ENCODE data around the gene TERC.
A peak's percentile ranks its signal among the peaks of the same experiment; 100 is the strongest.

TERC gene

DNA sequence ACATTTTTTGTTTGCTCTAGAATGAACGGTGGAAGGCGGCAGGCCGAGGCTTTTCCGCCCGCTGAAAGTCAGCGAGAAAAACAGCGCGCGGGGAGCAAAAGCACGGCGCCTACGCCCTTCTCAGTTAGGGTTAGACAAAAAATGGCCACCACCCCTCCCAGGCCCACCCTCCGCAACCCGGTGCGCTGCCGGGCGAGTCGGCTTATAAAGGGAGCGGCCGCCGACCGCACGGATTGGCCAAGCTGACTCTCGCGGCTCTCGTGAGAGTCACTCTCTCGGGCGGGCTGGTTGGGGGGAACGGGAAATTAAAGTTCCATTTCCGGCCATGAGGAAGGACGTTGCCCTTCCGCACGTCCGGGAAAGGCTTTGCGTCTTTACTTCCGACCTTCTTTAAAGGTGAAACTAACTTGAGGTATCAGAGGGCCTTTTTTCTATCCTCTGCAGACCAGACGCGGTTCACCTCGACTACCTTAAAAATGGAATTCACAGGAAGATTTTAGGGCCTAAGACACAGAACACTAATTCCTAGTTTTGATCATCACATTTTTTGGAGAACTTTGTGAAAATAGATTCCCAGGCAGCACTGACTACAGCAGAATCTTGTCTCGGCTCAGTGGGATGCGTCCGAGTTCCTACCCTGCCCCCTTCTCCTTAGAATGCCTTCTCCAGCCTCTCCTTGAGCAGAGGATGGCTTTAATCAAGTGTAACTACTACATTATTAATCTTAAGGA lies at the start of gene TERC:
Gene TERC, minus strand, starts transcription at position 179 of the 731 bp plus-strand sequence.
- peak; percentile 87 for DNase-seq

DNA sequence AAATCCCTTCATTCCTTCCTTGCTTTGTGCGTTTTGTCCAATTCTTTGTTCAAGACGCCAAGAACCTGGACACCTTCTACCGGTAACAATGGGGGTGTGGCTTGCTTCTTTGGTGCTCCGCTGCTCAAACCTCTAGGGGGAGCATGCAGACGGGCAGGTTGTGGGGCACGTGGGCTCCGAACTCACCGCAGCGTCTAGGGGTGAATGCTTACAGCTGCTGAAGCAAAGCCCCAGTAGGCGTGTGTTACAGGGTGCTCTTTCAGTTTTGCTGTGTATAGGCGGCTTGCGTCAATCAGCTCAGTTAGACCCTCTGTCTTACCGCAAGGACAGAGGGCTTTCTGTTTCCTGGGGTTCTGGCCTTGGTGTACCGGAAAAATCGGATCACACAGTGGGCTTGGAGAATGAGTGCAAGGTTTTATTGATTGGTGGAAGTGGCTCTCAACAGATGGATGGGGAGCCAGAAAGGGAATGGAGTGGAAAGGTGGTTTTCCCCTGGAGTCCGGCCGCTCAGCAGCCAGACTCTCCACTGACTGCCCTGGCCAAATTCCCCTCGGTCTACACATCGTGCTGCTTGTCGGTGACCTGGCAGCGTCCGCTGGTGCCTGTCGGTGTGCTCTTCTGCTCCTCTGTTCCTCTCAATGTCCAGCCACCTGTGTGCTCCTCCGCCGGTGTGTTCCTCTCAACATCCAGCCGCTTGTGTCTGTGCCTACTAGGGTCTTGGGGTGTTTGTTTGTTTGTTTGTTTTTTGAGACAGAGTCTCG lies 49.1 kb upstream of the TERC start:
- DNase-seq = peak; percentile 70

GRCh38 chr3:169813278-169813677 lies 48.4 kb upstream of the TERC start:
- no peak for DNase-seq

DNA sequence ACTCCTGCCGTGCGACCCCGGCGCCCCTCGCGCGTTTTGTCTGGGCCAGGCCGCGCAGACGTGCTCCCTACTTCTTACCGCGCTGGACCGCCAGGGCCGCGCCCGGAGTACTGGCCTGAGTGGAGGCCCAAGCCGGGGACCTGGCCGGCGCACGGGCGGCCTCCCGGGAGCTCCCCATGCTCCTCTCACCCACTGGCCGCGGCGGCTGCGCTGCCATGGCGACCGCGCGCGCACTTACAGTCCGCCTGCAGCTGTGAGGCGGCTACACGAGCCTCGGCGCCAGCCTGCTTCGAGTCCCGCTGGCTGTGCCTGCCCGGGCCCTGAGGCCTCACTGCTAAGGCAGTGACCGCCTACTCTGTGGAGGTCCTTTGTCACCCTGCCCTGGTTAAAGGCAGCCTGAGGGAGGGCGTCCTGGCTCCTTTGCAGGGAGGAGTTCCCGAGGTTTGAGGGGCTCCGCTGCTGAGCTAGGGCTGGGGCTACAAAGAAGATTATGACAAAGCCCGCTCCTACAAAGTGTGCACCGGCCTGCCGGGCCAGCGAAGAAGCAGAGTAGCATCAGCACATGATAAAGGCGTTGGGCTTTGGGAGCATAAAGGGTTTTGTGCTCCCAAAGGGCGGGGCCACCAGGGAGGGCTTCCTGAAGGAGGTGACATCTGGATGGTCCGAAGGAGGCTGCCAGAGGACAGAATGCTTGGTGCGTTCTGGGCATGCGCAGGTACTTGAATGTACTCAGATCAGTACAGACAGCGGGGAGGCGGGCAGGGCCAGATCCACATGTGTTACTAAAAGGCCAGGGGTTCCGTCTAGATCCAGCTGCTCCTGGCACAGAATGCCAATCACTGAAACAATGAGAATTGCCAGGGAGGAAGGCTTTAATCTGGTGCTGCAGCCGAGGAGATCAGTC lies 47.7 kb upstream of the TERC start, which contains the start of the genes LRRC34 and LRRIQ4:
Gene LRRC34, minus strand, starts transcription at position 573 of the 904 bp plus-strand sequence. Its CDS starts 356 bp downstream, at position 217.
Gene LRRIQ4, plus strand, starts transcription at position 539 of the 904 bp plus-strand sequence. CDS start 9,052 bp downstream, outside the sequence.
- DNase-seq = peak; percentile 71

GRCh38 chr3:169811631-169812331 lies 46.9 kb upstream of the TERC start:
- DNase-seq = no peak

DNA sequence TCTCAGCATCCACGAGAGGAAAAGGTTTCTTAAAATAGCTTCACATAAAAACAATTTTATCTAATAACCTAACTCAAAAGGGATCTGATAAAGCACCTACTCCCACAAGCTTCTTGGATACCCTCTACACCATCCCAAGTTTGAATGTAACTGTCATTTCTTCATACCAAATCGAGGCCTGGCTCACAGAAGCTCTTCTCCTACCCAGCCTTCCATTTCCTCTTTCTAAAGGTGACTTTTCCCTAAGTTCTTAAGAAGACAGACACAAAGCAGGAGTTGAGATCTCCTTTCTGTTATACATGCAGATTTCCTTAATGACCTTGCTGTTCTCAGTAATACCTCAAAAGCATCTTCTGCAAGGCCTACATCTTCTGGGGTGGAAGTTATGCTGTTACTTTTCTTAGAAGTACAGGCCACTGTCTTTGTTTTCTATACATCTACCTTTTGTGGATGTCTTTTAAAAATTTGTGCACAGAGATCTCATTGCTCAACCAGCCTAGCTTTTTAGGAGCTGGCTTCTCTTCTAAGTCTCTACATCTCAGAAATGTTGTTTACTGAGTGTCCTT lies 44.5 kb upstream of the TERC start:
- no peak for DNase-seq

DNA sequence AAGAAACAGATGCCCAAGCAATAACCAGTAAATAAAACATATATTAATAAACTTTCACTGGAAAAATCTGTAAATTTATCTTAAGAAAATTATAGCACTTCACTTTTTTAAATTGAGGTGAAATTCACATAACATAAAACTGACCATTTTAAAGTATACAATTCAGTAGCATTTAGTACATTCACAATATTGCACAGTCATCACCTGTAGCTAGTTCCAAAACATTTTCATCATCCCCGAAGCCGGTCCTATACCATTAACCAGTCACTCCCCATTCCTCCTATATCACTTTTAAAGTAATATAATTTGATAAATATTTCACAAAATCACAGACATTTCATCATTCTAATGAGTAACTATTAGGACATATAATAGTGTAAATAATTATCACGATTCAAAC lies 39.8 kb upstream of the TERC start:
- no peak for DNase-seq

DNA sequence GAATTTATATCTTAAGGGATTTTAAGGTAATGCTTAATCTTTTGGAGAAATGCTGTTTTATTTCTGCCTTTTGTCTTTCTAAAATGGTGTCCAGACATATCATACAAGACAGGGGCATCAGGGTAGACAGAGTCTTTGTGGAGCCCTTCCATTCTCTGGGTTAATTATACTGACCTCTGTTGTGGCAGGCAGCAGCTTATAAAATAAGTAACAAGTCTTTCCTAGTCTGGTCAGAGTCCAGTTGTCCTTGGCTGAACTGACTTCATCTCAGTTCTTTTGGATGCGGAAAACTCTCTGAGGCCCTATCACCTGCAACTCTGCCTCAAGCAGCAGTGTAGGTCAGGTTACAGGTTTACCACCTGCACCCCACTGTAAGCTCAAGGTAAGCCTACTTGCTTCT lies 27.5 kb upstream of the TERC start:
- DNase-seq = no peak

DNA sequence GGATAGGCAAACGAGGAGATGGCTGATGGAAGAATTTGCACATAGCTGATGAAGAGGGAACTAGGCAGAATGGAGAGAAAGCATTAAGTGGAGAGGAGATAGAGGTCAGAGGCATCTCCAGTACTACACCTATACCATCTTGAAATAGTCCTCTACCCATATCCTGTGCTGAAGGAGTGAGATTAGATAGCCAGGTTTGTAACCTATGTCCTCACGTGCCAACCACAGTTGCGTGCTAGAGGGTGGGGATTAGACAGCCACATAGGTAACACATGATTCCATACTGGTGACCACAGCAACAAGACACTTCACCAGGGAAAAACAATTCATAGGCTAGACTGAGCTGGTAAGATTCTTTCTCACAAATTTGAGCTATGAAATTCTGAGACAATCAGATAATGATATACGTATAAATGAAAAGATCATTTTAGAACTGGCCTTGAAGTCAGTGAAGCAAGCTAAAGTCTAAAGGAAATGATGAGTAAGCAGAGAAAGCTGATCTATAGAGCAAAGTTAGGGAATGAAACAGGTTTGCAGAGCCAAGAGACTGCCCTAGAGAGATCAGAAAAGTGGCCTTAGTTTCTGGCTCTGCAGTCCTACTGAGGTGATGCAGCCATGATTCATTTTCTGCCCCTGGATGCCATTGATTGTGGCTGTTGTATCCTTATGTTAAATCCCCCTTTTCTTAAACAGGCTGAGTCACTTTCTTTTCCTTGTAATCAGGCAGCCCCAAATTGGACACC lies 26.0 kb upstream of the TERC start:
- DNase-seq = no peak

- DNase-seq = no peak
These were observed 25.4 kb upstream of the TERC start for GRCh38 chr3:169790219-169790618.

- no peak for DNase-seq
These were observed 22.9 kb upstream of the TERC start for GRCh38 chr3:169787791-169788190.

DNA sequence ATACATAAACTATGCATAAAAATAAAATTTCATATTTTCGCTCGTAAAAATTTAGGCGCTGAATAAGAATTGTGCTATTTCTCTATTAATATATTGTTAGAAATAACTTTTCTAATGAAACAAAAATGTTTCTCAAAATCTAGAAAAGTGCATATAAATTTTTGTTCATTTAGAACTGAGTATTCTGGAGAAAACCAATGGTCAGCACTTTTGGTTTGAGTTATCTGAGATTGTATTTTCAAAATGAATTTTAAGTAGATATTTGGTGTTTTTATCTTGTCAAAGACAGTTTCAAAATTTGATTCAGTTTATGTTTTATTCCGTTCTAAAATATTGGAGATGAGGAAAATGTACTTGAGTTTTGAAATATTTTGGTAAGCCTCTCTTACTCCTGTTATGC lies 22.3 kb upstream of the TERC start:
- DNase-seq = no peak

- DNase-seq = no peak
These were observed 16.5 kb upstream of the TERC start for GRCh38 chr3:169781209-169781855.

DNA sequence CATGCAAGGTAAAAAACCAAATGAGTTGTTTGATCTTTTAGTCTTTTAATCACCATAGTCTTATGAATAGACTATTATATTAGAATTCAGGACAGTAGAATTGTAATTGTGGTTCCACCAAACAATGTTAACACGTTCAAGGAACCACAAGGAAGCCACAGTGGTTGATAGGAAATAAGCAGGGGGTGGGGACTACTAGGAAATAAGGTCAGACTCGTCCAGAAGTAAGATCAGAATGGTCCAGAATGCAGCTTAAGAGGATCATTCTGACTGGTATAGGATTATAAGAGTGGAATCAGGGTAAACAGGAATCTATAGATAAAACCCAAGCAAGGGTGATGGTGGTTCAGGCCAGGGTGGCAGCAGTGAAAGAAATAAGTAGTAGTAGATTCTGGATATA lies 15.9 kb upstream of the TERC start:
- DNase-seq = no peak

DNA sequence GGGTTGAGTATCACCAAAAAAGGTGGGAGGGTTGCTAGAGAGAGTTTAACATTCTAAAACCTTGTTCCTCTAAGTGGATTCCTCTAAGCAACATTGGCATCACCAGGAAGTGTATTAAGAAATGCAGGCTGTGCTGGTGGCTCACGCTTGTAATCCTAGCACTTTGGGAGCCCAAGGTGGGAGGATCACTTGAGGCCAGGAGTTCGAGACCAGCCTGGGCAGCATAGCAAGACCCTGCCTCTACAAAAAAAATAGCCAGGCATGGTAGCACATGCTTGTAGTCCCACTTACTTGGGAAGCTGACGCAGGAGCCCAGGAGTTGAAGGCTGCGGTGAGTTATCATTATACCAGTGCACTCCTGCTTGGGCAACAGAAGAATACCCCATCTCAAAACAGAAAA lies 13.0 kb upstream of the TERC start:
- DNase-seq = no peak

DNA sequence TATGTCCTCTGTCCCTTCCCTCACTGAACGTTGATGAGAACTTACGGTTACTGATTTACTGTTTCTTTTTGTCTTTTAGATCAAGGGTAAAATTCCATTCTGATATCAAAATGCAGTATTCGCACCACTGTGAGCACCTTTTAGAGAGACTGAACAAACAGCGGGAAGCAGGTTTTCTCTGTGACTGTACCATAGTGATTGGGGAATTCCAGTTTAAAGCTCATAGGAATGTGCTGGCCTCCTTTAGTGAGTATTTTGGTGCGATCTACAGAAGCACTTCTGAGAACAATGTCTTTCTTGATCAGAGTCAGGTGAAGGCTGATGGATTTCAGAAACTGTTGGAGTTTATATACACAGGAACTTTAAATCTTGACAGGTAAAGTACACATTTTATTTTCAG lies 9.3 kb upstream of the TERC start:
- no peak for DNase-seq

DNA sequence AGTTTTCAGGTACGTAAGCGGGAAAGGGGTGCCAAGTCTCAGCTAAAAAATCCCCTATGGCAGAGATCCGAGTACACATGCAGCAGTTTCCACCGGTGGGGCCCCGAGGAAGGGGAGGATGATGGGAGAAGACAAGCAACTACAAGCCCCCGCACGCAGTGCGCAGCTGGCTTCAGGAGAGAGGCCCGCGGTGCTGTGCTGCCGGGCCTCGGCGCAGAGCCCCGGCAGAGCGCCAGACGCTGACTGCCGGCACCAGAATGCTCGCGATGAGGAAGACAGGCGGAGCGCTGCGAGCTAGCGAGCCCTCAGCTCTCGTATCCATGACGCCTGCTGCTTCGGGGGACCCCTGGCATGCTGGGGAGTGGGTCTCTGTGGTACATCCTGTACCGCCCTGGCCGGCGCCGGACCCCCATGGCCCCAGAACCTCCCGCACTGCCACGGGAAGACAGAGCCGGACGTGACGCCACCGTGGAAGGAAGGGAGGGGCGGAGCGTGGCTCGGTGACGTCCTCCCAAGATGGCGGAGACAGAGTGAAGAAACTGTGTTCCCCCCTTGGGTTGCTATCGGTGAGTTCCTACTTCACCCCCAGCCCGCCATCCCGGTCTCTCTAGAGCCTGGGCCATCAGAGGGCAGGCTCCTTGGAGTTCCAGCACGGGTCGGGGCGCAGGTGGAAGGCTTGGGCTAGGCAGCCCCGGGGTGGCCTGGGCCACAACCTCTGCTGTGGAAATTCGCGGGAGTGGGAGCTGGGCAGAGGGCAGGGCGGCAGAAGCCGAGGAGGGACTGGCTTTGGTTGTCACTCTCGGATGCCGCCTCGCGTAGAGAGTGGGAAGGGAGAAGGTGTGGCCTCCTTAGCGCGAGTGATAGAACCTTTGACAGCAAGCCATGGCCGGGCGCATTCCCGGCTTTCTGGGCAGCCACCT lies 8.3 kb upstream of the TERC start, which contains the start of gene MYNN:
Gene MYNN, plus strand, starts transcription at position 500 of the 920 bp plus-strand sequence. CDS start 900 bp downstream, outside the sequence.
- DNase-seq = peak; percentile 92

GRCh38 chr3:169772305-169772896 lies 7.5 kb upstream of the TERC start:
- no peak for DNase-seq

All from stimulated activated CD4-positive, alpha-beta T cell treated with anti-CD3 and anti-CD28 coated beads, Interleukin-4, amount 100 ng/mL, for 1 hour (primary cell).